ENCODE measurements around the gene NAALADL2. TPM values are rescaled to one million over a fixed set of nuclear protein-coding genes. Genes with fewer than 3 reads are reported as not detected.
A peak's percentile ranks its signal among the peaks of the same experiment; 100 is the strongest.

Gene NAALADL2
- total and polyA plus RNA-seq, 2 of the 4 experiments (the other 2 are of a cell fraction) = 3.8 to 19.2 TPM

- H3K56ac ChIP-seq (ENCODE audit: extremely low read depth, insufficient read depth, low read length) = no peak overlapping the region
- H3K4me2 ChIP-seq (ENCODE audit: low read depth, low read length) = no peak overlapping the region
- H2AK5ac ChIP-seq (ENCODE audit: low read depth, low read length) = no peak overlapping the region
- H3K4me3 ChIP-seq (ENCODE audit: insufficient read depth, low read depth, low read length) = no peak overlapping the region
- dilution Hi-C loops (cut with HindIII; ENCODE audit: low sequenced_read_pairs, unreplicated experiment) (no loop called here), intact Hi-C loops (cut with micrococcal nuclease) (no loop called here), in situ Hi-C loops (cut with MboI; ENCODE audit: low sequenced_read_pairs) (no loop called here)
- no peaks in the 10 kb centered on the region for H3K9me1 ChIP-seq (ENCODE audit: insufficient read depth, low read length)
- no peak overlapping the region for H3K14ac ChIP-seq (replicated peaks; ENCODE audit: low read depth, low read length)
- WGBS, 2 experiments (ENCODE audit: extremely low coverage in 2 of 2, insufficient read length in 1 of 2) = no CpG with 5 or more reads among the region's 1 CpG
- no peak overlapping the region for H4K5ac ChIP-seq (ENCODE audit: low read depth, low read length)
- ChIA-PET CTCF (no interaction called here), POLR2A (ENCODE audit: unreplicated experiment) (no interaction called here)
- H3K4ac ChIP-seq (ENCODE audit: low read depth, low read length) = no peak overlapping the region
- H3K27me3 ChIP-seq (ENCODE audit: control insufficient read depth, insufficient read depth, low read length) = no peaks in the 10 kb centered on the region
- DNase-seq (no peak), ATAC-seq (ENCODE audit: low read depth) (no peak)
- no peaks in the 10 kb centered on the region for H3K79me1 ChIP-seq (ENCODE audit: low read depth in 1 of 2, low read length in 2 of 2)
- H3K27ac ChIP-seq (ENCODE audit: insufficient read depth, low read length) = no peak overlapping the region
- no peaks in the 10 kb centered on the region for H3K36me3 ChIP-seq (ENCODE audit: control insufficient read depth, insufficient read depth, low read length)
- H3K9me3 ChIP-seq (ENCODE audit: control insufficient read depth, insufficient read depth, low read length) = no peaks in the 10 kb centered on the region
- no peak overlapping the region for H2BK15ac ChIP-seq (ENCODE audit: low read depth, low read length)
- H4K20me1 ChIP-seq (ENCODE audit: insufficient read depth, low read length) = no peaks in the 10 kb centered on the region
- no peak overlapping the region for H2AK9ac ChIP-seq (replicated peaks; ENCODE audit: low read depth, low read length, poor library complexity)
- no peak overlapping the region for H3K9ac ChIP-seq (ENCODE audit: low read depth, low read length)
- TF ChIP-seq MAFK (IDR thresholded peaks at IDR 0.05; ENCODE audit: low read depth, low read length) (peak; percentile 84), POLR2A (IDR thresholded peaks at IDR 0.05; ENCODE audit: low read depth, low read length) (no peak)
- BruUV-seq (replicated peaks) = no TSS peak
- H3K23ac ChIP-seq (ENCODE audit: low read depth, low read length) = no peak overlapping the region
- no peak overlapping the region for H2AFZ ChIP-seq (replicated peaks; ENCODE audit: low read length, poor library complexity)
- no peak overlapping the region for H2BK20ac ChIP-seq (ENCODE audit: low read depth, low read length)
- no peak overlapping the region for H3K18ac ChIP-seq (ENCODE audit: low read depth, low read length)
- H4K8ac ChIP-seq (ENCODE audit: low read depth in 2 of 2, low read length in 2 of 2) = no peak overlapping the region
- no peak overlapping the region for H2BK120ac ChIP-seq (ENCODE audit: low read depth, low read length)
- no peak overlapping the region for H2BK5ac ChIP-seq (ENCODE audit: low read depth, low read length, poor library complexity, severe bottlenecking)
- no peak overlapping the region for H4K91ac ChIP-seq (ENCODE audit: insufficient read depth, low read depth, low read length)
- H3K4me1 ChIP-seq (ENCODE audit: control insufficient read depth, insufficient read depth, low read length) = no peaks in the 10 kb centered on the region
Observed at GRCh38 chr3:175807175-175807574, 948.0 kb downstream of the NAALADL2 start.

All from IMR-90 (cell line).